Mononuclear cell (primary cell): ENCODE results near the gene AKT3. TPM values are rescaled to one million over a fixed set of nuclear protein-coding genes. Genes with fewer than 3 reads are reported as not detected.
"Not testable (repeated sequence)": the region's sequence is repeated elsewhere in the genome, so short reads cannot be mapped to it uniquely, and the experiment has no call there.

Experiments
- H3K27me3 ChIP-seq: 2 replicates; pipeline ENCODE4 v1.6.0; 2011; ENCODE audit warnings: low read length, control low read depth; ENCODE audit not compliant: insufficient read depth
- H3K4me1 ChIP-seq: 2 replicates; pipeline ENCODE4 v1.5.1; 2011; ENCODE audit warnings: mild to moderate bottlenecking, low read length, control low read depth; ENCODE audit not compliant: insufficient read depth
- H3K4me3 ChIP-seq: 2 replicates; pipeline ENCODE4 v1.5.1; 2011; ENCODE audit warnings: mild to moderate bottlenecking, low read length, moderate library complexity
- H3K9me3 ChIP-seq: 2 replicates; pipeline ENCODE4 v1.5.1; 2011; ENCODE audit warnings: low read depth, mild to moderate bottlenecking, control low read depth, low read length
- total RNA-seq: library from RNA; depleted of rRNA; stranded (reverse); fragments of >200 nt; gene quantifications from one replicate; pipeline ENCODE4 v1.2.3, GENCODE V29; 2012

Gene AKT3
- total RNA-seq = 69.7 TPM

DNA sequence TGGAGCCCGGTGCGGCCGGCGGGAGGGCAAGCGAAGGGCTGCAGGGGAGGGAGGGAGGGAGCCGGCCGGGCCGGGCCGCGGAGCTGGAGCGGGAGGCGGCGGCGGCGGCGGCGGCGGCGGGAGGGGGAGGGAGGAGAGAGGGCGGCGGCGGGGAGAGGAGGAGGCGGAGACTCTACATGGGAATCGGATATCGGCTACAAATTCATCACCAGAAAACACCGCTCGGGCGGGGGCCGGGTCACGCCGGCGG, at the start of gene AKT3:
TSS of gene AKT3 (minus strand) at position 42 of the 250 bp plus-strand sequence. CDS start 7,073 bp downstream, outside the sequence.
- Histone ChIP-seq H3K27me3 (peaks cover 15% of the 10 kb centered on the region), H3K4me3 (peak within 1 kb of the TSS; percentile 62), H3K4me1 (peaks cover 15% of the 10 kb centered on the region), H3K9me3 (no peaks in the 10 kb centered on the region)

- Histone ChIP-seq H3K9me3 (no peaks in the 10 kb centered on the region), H3K27me3 (peaks cover 9% of the 10 kb centered on the region), H3K4me1 (no peaks in the 10 kb centered on the region), H3K4me3 (no peak overlapping the region)
Measured at GRCh38 chr1:243898278-243898677, 48.2 kb upstream of the AKT3 start.

DNA sequence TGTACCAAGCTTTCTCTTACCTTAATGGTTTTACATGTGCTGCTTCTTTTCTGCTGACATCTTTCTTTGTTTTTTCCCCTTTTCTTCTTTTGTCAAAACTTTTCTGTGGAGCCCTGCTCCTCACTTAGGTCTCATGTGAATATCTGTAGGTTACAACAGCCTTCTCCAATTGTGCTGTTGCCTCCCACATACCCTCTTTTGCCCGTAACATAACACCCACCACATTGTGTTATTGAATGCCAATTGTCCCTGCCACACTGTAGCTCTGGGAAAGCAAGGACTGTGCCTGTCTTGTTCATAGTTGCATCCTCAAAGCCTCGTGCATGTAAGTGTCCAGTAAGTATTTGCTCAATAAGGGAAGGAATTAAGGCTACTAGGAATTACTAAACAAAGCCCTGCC, 46.3 kb upstream of the AKT3 start:
- Histone ChIP-seq H3K9me3 (no peaks in the 10 kb centered on the region), H3K4me1 (no peaks in the 10 kb centered on the region), H3K27me3 (peaks cover 7% of the 10 kb centered on the region), H3K4me3 (no peak overlapping the region)

GRCh38 chr1:243892456-243892855, 42.4 kb upstream of the AKT3 start:
- Histone ChIP-seq H3K9me3 (no peaks in the 10 kb centered on the region), H3K27me3 (no peaks in the 10 kb centered on the region), H3K4me1 (no peaks in the 10 kb centered on the region), H3K4me3 (no peak overlapping the region)

DNA sequence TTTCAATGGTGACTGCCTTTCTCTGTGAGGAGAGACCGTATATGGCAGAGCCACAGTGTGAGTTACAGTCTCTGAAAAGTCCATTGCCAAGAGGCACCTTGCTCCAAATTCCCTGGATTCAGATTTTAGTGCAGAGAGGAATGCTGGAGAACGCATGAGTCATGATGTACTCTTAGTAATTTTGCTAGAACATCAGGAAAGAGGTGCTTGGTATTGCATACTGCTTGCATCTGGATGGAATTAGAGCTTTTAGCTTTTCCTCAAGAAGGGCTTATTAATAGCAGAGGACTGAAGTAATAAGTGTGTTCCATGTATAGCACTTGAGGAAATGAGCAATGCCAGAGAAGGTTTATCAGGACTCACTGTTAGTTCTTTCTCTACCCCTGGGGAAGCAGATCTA, 40.5 kb upstream of the AKT3 start:
- H3K27me3 ChIP-seq = no peaks in the 10 kb centered on the region
- no peak overlapping the region for H3K4me3 ChIP-seq
- no peaks in the 10 kb centered on the region for H3K9me3 ChIP-seq
- no peaks in the 10 kb centered on the region for H3K4me1 ChIP-seq

GRCh38 chr1:243885806-243886205, 35.8 kb upstream of the AKT3 start:
- H3K4me1 ChIP-seq = no peaks in the 10 kb centered on the region
- no peaks in the 10 kb centered on the region for H3K9me3 ChIP-seq
- no peaks in the 10 kb centered on the region for H3K27me3 ChIP-seq
- H3K4me3 ChIP-seq = no peak overlapping the region

- Histone ChIP-seq H3K4me3 (no peak overlapping the region), H3K4me1 (no peaks in the 10 kb centered on the region), H3K9me3 (no peaks in the 10 kb centered on the region), H3K27me3 (no peaks in the 10 kb centered on the region)
Measured at GRCh38 chr1:243884603-243885002, 34.6 kb upstream of the AKT3 start.

GRCh38 chr1:243883551-243883950, 33.5 kb upstream of the AKT3 start:
- no peaks in the 10 kb centered on the region for H3K27me3 ChIP-seq
- no peak overlapping the region for H3K4me3 ChIP-seq
- H3K9me3 ChIP-seq = no peaks in the 10 kb centered on the region
- no peaks in the 10 kb centered on the region for H3K4me1 ChIP-seq

GRCh38 chr1:243882276-243882675, 32.2 kb upstream of the AKT3 start:
- Histone ChIP-seq H3K9me3 (no peaks in the 10 kb centered on the region), H3K4me3 (no peak overlapping the region), H3K4me1 (no peaks in the 10 kb centered on the region), H3K27me3 (no peaks in the 10 kb centered on the region)

DNA sequence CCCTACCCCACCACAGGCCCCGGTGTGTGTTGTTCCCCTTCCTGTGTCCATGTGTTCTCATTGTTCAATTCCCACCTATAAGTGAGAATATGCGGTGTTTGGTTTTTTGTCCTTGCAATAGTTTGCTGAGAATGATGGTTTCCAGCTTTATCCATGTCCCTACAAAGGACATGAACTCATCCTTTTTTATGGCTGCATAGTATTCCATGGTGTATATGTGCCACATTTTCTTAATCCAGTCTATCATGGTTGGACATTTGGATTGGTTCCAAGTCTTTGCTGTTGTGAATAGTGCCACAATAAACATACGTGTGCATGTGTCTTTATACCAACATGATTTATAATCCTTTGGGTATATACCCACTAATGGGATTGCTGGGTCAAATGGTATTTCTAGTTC, 27.0 kb upstream of the AKT3 start:
- H3K4me3 ChIP-seq, H3K27me3 ChIP-seq, H3K4me1 ChIP-seq: not testable (repeated sequence)
- peaks cover 21% of the 10 kb centered on the region for H3K9me3 ChIP-seq

DNA sequence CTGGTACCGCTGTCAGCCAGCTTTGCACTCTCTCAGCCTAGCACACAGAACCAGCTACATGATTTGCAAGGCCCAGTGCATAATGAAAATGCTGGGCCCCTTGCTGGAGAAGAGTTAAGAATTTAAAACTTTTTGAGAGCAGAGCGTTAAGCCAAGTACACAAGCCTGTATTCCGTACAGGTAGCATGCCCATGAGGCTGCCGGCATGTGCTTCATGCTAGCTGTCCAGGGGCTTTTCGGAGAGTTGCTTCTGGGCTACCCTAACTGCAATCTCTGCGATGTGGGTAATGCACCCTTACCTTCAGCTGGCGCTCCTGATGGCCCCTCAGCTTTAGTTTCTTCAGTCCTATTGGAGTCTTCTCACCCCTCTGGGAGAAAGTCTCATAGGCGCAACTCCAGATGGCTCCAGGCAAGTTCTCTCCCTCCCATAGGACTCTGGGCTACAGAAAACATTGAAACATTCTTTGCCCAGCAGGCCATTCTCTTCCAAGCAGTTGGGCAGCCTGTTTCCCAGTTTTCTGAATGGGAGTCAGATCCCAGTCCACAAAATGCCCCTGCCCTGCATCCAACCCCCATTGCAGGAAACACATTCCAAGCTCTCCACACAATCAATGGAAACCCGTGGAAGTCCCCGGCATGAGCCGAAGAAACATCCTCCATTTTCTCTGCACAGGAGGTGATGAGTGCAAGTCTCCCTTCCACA, 5.7 kb upstream of the AKT3 start:
- H3K9me3 ChIP-seq = no peaks in the 10 kb centered on the region
- H3K4me3 ChIP-seq = no peak overlapping the region
- peaks cover 10% of the 10 kb centered on the region for H3K4me1 ChIP-seq
- H3K27me3 ChIP-seq = peaks cover 7% of the 10 kb centered on the region

DNA sequence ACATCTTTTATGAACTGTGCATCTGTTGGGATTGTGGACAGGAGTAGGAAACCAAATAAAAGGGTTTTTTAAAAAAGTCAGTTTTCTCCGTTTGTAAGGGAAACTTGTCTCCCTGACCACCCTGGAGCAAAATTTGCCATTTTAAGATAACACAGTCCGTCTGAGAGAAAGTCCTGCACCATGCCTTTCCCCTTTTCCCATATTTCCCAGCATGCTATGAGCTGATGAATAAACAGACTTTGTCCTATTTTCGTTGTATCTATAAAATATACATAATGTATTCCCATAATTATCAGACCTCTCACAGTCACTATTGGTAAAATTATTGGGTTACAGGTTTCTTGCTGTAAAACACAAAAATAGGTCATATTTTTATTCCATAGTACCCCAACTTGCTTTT, 1.7 kb upstream of the AKT3 start:
- H3K9me3 ChIP-seq = no peaks in the 10 kb centered on the region
- peaks cover 15% of the 10 kb centered on the region for H3K27me3 ChIP-seq
- peaks cover 15% of the 10 kb centered on the region for H3K4me1 ChIP-seq
- H3K4me3 ChIP-seq = no peak overlapping the region

- no peaks in the 10 kb centered on the region for H3K9me3 ChIP-seq
- peaks cover 15% of the 10 kb centered on the region for H3K27me3 ChIP-seq
- peaks cover 15% of the 10 kb centered on the region for H3K4me1 ChIP-seq
- H3K4me3 ChIP-seq = peak overlapping the region; percentile 62
Measured at GRCh38 chr1:243851257-243851756, 1.3 kb upstream of the AKT3 start.

- Histone ChIP-seq H3K27me3 (peaks cover 15% of the 10 kb centered on the region), H3K4me3 (peak overlapping the region; percentile 62), H3K9me3 (no peaks in the 10 kb centered on the region), H3K4me1 (peaks cover 15% of the 10 kb centered on the region)
Measured at GRCh38 chr1:243850452-243851256, 611 bp upstream of the AKT3 start.

DNA sequence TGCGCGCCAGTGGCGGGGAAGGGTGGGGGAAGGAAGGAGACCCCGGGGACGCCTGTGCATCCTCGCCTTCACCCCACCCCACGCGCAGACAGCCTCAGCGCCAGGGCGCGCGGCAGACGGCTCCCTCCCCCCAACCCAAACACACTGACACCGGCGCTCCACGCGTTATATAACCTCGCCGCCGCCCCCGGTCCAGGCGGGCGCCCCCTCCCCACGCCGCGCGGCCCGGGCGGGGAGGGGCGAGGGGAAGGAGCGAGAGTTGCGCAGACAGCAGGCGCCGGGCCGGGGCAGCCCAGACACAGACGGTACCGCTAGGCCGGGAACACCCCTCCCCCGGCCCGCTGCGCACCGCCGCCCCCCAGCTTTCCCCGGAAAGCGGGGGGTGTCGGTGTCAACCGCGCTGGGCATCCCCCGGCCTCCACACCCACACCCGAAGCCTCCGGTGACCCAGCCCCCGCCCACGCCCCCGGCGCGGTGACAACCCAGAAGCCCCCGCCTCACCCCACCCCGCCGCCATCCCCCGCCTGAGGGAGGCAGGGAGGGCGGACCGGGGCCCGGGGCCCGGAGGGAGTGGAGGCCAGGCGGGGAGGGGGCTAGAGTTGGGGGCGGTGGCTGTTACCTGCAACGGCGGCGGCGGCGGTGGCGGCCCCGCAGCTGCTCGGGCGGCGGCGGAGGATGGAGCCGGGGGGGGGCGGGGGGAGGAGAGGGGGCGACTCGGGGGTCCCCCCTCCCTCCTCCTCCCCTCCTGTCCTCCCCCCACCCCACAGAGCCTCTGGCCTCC, 432 bp downstream of the AKT3 start:
- Histone ChIP-seq H3K4me1 (peaks cover 15% of the 10 kb centered on the region), H3K9me3 (no peaks in the 10 kb centered on the region), H3K4me3 (peak overlapping the region; percentile 46), H3K27me3 (peaks cover 15% of the 10 kb centered on the region)
